Right lobe of liver (tissue), 4 donors: ENCODE results near the gene SCN5A.

Experiments used
- CTCF ChIP-seq, 4 donors: fragments of 200-600 bp in 3 of 4; fragments of 450-650 bp in 1 of 4; IDR thresholded peaks; one replicate each; pipeline versions ENCODE4 v1.5.1 to v1.8.0; 2016 to 2022; ENCODE audit warnings: antibody characterized with exemption in 4 of 4, mild to moderate bottlenecking in 2 of 4
- POLR2A ChIP-seq: fragments of 450-650 bp; IDR thresholded peaks from one replicate; pipeline ENCODE4 v1.6.1; 2017; ENCODE audit warnings: antibody characterized with exemption, mild to moderate bottlenecking
- donor health status: DM: no; HTN: no; CAD: no.
- donor health status: DM: no; HTN: no; CAD: no.
- donor health status: DM: no; HTN: yes; CAD: no.

GRCh38 chr3:38587548-38588131 lies 61.8 kb downstream of the SCN5A start:
- no peak for TF ChIP-seq CTCF (IDR thresholded peaks at IDR 0.05)
- no peak for TF ChIP-seq POLR2A
